Neutrophil (primary cell): ENCODE measurements around the gene LYPD5.

Source experiments
- H3K27ac ChIP-seq: fragments of 200-600 bp; sonication (generic); 2 replicates; pipeline ENCODE4 v1.5.1; 2016; ENCODE audit warnings: mild to moderate bottlenecking, moderate library complexity
- H3K27me3 ChIP-seq: fragments of 200-600 bp; sonication (generic); 2 replicates; pipeline ENCODE4 v1.6.0; 2016; ENCODE audit warnings: mild to moderate bottlenecking
- H3K36me3 ChIP-seq: fragments of 200-600 bp; sonication (generic); 2 replicates; pipeline ENCODE4 v1.5.1; 2017
- H3K4me1 ChIP-seq, 2 experiments: fragments of 200-600 bp in 1 of 2; sonication (generic) in 1 of 2; 1 replicate in 1 of 2; 2 replicates in 1 of 2; pipeline versions ENCODE4 v1.5.1 to v1.6.1; 2013 to 2016; ENCODE audit warnings: low read depth in 1 of 2, low read length in 1 of 2, mild to moderate bottlenecking in 1 of 2, moderate library complexity in 1 of 2; ENCODE audit not compliant: control insufficient read depth in 1 of 2, insufficient read depth in 1 of 2
- H3K4me3 ChIP-seq, 2 experiments: fragments of 200-600 bp in 1 of 2; sonication (generic) in 1 of 2; 1 replicate in 1 of 2; 2 replicates in 1 of 2; pipeline ENCODE4 v1.5.1; 2013 to 2016; ENCODE audit warnings: low read depth in 1 of 2, low read length in 1 of 2, mild to moderate bottlenecking in 1 of 2, moderate library complexity in 1 of 2
- H3K9me3 ChIP-seq: fragments of 200-600 bp; sonication (generic); 2 replicates; pipeline ENCODE4 v1.5.1; 2016
- CTCF ChIP-seq: fragments of 200-600 bp; sonication (generic); IDR thresholded peaks from 2 replicates; pipeline ENCODE4 v1.5.1; 2016; ENCODE audit warnings: antibody characterized with exemption

The LYPD5 gene

GRCh38 chr19:43748205-43748594 lies 54.0 kb downstream of the LYPD5 start:
- Histone ChIP-seq H3K4me1 (peaks cover 11 to 13% of the 10 kb centered on the region in 2 experiments), H3K36me3 (peaks cover 52% of the 10 kb centered on the region), H3K27me3 (no peaks in the 10 kb centered on the region), H3K9me3 (no peaks in the 10 kb centered on the region), H3K4me3 (no peak overlapping the region), H3K27ac (no peak overlapping the region)
- no peak for TF ChIP-seq CTCF

GRCh38 chr19:43747557-43748204 lies 54.6 kb downstream of the LYPD5 start:
- peaks cover 8 to 13% of the 10 kb centered on the region in 2 experiments for H3K4me1 ChIP-seq
- H3K36me3 ChIP-seq: peaks cover 56% of the 10 kb centered on the region
- no peaks in the 10 kb centered on the region for H3K27me3 ChIP-seq
- TF ChIP-seq CTCF: no peak
- H3K4me3 ChIP-seq: no peak overlapping the region
- H3K27ac ChIP-seq: no peak overlapping the region
- H3K9me3 ChIP-seq: no peaks in the 10 kb centered on the region
